Stimulated activated CD4-positive, alpha-beta T cell treated with anti-CD3 and anti-CD28 coated beads, Interleukin-12 subunit alpha, Interleukin-12 subunit beta, amount 100 ng/mL, for 48 hours (primary cell): Measurements from ENCODE around the gene PHF10.
"Not testable (repeated sequence)": the region's sequence is repeated elsewhere in the genome, so short reads cannot be mapped to it uniquely, and the experiment has no call there.

ENCODE experiments used
- DNase-seq, 3 donors: peaks; one replicate each; pipeline ENCODE4 v3.0.0-alpha.2; 2020; ENCODE audit warnings: low read depth in 2 of 3, low spot score in 1 of 3

PHF10 gene

DNA sequence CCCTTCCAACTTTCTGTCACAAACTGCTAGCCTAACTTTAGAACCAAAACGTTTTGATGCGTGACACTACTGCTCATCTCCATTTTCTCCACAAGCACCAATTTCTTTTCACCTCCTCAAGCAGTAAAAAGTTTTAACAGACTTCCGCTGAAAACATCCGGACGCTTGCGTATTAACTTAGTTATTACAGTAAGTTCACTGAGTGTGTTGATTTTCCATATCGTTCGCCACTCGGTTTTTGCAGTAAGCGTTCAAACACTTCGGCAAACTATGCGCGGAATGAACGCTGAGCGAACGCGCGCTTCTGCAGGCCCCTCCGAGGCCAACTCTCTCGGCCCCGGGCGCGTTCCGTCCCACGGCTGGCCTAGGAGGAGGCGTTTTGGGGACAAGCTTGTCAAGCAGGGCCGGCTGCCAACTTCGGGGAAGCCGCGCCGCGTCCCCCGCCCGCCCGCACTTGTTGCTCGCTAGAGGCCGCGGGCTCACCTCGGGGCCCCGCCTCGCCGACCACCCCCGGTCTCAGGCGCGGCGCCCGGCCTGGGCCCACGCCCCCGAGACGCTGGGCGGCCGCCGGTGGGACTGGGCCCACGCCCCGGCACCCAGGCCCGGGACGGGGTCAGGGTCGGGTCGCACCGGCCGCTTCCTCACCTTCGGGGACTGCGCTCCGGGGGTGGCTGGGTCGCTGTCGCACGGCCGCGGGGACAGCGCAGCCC is 945 bp downstream of the PHF10 start:
- peak; percentile 33 to 62 (median 43) for DNase-seq

DNA sequence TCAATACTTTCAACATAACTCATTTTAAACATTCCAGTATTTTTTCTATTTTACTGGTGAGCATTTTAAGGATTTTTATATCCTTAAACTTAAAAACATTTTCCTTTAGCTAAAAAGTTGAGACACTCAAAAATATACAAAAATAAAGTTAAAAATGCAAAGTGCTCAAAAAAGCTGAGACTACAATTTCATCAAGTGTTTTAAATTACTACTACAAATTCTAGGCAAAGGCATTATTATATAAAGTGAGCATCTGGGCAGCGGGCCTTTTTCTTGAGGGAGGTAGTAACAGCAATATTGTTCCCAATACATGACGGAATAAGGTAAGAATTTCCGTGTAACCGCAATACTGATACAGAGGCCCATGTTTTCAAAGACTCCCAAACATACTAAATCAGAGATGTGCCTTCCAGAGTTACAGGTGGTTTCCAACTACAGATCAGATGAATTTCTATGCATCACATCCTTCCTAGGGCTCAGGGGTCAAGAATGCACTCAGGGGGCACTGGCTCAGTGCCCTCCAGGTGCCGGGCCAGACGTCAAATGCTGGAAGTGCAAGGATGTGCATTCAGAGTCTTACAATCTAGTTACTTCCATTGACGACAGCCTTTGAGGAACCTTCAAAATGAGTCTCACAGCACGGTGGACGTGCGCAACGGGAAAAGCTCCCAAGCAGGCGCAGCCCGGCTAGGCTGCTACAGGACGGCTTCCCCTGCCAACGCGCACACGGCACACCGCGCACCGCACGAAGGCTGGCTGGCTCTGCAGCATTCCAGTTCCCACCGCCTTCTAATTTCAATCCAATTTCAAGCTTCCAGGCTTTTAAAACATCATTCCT is 1.7 kb downstream of the PHF10 start:
- DNase-seq, result peak in 1 of 3 donors; percentile 26

DNA sequence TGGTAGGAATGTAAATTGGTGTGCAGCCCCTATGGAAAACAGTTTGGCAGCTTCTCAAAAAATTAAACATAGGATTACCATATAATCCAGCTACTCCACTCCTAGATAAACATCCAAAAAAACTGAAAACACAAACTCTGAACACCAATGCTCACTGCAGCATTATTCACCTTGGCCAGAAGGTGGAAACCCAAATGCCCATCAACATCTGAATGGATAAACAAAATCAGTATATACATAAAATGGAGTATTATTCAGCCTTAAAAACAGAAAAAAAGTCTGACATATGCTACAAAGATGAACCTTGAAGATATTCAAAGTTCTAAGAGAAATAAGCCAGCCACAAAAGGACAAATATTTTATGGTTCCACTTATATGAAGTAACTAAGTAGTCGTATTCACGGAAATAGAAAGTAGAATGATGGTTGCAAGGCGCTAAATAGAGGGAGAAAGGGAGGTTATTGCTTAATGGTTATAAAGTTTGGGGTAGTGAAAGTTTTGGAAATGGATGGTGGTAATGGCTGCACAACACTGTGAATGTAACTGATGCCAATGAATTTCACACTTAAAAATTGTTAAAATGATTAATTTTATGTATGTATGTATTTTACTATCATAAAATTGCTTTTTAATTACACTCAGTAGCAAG is 4.0 kb downstream of the PHF10 start:
- no peak for DNase-seq

DNA sequence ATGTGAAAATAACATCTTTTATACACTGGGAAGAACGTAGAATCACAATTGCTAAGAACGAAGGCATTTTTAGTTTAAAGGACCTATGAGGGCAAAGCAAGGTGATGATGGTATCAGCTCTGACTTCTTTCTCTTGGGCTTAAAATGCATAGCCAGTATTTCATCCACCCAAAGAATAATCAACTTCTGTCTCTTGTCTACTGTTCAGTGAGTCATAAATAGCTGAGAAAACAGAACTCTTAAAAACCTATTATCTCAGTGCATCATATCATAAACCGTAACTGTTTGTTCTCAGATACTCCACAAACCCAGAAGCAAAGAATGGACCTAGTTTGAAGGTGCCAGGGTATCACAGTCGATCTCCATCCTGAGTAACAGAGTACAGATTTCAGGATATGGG is 5.2 kb downstream of the PHF10 start:
- DNase-seq, result no peak

DNA sequence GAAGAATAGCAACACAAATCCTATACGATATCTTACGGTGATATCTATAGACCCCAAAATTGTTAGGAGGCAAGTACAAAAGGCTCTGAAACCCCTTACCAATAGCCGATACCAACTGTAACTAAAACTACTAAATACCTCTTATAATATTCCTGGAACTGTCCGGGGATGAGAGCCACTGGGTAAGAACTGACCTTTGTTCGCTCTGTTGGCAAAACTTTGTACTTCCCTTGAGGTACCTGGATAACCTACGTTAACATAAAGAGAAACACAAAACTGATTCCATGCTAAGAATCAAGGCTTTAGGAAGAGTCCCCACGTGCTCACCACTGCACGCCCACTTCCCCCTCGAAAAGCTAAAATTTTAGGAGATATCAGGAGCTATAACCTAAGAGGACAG is 9.7 kb downstream of the PHF10 start:
- no peak for DNase-seq

DNA sequence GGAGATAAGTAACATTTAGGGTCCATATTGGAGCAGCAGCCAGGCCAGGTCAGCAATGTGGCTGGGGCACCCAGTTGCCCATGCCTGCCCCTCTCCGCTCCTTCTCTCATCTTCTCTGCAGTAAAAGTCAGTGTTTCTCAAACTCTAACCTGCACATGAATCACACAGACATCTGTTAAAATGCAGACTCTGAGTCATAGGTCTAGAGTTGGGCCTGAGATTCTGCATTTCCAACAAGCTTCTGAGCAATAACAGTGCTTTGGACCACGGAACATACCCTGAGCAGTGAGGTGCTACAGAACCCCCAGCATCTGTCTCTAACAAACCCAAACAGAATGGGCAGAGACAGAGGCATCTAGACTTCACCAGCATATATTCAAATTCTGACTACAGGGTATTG is 10.1 kb downstream of the PHF10 start:
- DNase-seq, result no peak

DNA sequence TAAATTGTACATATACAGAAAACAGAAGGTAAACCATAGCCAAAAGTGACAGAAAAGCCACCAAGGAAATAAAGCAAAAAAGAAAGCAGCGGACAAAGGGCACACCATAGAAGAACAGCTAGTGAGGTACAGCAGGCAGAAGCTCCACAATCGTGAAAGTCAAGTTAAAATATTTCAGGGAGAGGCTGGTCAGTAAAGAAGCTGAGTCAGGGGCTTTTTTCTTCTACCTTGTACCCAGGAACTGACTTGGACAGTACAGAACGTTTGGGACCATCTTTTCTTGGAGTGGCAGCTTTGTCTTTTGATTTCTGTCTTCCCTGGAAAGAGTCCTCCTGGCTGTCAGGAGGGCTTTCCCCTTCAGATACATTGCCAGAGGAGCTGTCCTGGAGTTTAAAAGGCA is 14.3 kb downstream of the PHF10 start:
- DNase-seq, result no peak

DNA sequence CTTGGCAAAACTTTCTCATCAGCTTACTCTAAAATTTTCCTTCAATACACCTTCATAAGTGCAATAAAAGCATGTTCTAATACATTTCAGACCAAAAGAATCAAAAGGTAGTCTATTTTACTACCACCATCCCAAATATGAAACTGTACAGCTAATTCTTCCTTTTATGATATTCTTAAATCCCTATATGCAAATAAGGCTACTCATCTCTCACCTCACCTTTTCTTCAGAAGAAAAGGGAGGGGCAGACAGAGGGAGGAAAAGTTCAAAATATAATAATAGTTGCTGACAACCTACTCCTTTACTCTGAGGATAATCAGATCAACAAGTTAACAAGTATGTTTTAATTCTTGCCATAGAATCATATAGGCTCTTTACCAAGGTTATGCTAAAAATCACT is 15.0 kb downstream of the PHF10 start:
- no peak for DNase-seq

DNA sequence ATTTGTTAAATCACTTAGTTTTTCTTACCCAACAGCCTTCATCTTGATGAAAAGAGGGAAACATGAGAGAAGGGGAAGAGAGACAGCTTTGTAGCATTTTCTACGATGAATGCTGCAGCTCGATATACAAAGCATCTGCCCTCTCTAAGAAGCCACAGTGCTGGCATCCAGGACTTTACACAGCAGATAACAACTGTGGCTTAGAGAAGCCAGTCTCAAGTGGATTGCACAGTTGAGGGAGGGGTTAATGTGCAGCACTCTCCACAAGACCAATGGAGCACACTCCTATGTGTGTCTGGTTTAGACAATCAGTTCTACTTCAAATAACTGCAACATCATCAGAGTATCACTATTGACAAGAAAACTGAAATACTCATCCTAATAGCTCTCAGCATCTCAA is 16.5 kb downstream of the PHF10 start:
- no peak for DNase-seq

DNA sequence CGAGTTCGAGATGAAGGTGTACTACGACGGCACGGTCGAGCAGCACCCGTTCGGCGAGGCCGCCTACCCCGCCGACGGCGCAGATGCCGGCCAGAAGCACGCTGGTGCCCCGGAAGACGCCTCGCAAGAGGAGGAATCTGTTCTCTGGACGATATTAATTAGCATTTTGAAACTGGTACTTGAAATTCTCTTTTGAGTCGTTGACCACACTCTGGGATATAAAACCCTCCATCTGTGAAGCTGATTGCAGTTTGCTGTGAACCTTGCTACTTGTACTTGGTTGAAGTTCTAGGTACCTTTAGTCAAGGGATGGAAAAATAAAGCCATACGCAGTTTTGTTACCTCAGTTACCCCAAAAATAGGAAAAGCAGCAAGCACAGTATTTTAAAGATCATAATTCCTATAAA is 21.5 kb downstream of the PHF10 start:
- no peak for DNase-seq

DNA sequence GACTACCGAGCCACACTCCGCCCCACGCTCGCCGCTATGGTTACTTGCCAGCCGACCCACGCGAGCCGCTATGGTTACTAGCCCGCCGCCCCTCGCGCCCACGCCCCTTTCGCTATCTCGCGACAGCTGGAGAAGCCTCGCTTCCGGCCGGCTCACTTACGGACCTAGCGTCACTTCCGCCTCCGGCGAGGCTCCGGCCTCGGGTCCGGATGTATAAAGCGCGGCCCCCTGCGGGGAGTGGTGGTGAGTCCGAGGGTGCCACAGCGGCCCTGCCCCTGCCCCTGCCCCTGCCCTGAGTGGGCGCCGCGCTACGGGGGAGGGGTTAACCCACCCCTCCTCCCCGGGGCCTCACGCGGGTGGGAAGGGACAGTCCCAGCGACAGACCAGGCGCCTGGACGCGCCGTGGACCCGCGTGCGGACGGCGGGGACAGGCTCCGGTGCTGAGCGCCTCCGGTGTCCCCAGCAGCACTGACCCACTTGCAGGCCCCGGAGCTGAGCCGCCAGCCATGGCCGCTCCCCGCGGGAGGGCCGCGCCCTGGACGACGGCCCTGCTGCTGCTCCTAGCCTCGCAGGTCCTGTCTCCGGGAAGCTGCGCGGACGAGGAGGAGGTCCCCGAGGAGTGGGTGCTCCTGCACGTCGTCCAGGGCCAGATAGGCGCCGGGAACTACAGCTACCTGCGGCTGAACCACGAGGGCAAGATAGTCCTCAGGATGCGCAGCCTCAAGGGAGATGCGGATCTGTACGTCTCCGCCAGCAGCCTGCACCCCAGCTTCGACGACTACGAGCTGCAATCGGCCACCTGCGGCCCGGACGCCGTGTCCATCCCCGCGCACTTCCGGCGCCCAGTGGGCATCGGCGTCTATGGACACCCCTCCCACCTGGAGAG is 22.1 kb downstream of the PHF10 start, which contains the start of the genes C6orf120 and WDR27:
TSS of gene C6orf120 (plus strand) at position 173 of the 886 bp plus-strand sequence. CDS start at position 507, 334 bp downstream.
TSS of gene WDR27 (minus strand) at position 76 of the 886 bp plus-strand sequence. CDS start 13,024 bp downstream, outside the sequence.
- DNase-seq, result peak; percentile 93 to 99 (median 96)

DNA sequence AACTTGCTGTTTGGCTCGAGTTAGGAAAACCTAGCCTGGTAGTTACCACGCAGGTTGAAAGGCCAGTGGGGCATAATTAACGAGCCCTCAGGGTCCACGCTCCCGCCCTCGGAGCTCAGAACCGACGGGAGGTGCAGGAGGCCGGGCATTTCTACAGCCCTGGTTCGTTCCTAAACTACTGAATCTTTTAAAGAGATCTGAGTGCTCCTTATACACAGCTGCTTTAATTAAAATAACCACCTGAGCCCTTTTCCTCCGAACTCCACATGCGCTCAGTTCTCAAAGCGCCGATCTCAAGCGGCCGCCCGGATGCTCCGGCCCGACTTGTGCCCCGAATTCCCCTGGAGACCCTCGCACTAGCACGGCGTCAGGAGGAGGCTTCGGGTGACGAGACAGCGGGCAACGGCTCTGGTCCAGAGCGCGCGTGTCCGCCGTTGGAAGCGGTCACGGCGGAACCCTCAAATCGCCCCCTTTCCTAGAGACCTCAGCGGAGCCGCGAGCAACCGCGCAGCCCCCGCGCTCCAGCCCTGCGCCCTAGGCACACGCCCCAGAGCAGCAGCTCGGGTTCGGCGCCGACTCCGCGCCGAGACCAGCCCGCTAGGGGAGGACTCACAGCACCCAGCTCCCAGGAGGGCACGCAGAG is 22.9 kb downstream of the PHF10 start:
- no peak for DNase-seq

DNA sequence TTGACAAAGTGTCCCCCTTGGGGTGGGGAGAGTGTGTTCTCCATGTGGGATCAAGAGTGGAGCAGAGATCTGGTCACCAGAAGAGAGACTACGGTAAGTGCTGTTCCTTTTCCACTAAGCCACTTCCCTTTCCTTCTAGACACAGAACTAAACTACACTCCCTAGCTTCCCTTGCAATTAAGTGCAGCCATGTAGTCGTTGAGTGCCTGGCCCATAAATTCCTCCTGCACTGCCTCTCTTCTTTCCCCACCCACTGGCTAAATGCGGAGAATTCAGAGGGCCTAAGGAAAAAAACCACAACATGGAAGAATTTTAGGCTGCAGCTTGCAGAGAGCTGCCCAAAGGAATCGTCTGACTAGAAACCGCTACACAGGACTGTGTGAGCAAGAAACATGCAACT is 24.0 kb downstream of the PHF10 start:
- no peak for DNase-seq

DNA sequence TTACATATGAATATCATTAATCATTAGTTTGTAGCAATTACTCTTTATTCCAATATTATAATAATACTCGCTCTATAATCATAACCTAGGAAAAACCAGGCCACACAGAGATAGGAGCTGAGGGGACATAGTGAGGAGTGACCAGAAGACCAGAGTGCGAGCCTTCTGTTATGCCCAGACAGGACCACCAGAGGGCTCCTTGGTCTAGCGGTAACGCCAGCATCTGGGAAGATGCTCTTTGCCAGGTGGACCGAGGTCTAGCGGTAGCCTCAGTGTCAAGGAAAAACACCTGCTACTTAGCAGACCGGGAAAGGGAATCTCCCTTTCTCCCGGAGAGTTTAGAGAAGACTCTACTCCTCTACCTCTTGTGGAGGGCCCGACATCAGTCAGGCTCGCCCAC is 27.2 kb downstream of the PHF10 start:
- not testable (repeated sequence) for DNase-seq

DNA sequence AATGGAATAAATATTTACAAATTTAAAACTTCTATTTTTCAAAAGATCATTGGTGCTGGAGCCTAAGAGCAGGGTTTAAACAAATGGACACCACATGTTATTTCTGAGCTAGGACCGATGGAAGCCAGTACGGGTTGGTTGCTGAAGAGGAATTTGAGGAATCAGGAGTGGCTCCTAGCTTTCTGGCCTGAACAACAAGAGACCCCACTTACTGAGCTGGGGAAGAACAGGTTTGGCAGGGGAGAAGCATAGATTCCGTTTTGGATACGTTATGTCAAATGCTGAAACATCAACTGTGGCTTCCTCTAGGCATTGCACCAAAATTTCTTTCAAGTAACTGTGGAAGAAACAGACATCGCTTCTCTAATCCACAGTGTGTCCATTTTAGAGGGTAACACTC is 29.2 kb downstream of the PHF10 start:
- no peak for DNase-seq

DNA sequence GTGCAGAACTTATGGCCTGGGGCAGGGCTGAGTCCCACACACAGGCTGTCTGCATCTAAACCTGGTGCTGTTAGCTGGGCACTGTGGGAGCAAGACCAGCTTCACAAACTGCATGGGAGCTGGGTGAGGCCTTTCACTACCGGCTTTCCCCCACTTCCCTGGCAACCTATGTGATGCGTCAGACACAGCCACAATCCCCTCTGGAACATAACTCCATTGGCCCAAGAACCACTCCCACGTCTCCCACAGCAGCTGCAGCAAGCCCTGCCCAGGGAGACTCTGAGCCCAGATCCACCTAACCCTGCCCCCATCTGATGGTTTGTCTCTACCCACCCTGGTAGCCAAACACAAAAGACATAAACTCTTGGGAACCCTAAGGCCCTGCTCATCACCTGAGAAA is 31.8 kb downstream of the PHF10 start:
- no peak for DNase-seq

DNA sequence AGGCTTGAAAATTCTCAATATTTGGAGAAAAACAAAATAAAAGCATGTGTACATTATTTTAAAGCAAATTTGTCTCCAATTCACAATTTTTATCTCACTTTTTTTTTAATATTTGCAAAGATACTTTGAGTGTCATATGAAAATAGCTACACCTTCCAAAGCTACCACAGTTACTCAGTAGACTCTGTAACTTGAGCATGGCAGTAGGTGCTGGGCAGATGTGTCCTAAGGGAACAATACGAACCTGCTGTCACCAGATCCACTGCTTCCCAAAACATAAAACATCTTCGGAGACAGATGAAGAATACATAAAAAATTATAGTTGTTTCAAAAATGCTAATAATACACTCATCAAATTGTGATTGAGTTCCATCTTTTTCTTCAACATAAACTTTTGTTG is 33.0 kb downstream of the PHF10 start:
- no peak for DNase-seq

DNA sequence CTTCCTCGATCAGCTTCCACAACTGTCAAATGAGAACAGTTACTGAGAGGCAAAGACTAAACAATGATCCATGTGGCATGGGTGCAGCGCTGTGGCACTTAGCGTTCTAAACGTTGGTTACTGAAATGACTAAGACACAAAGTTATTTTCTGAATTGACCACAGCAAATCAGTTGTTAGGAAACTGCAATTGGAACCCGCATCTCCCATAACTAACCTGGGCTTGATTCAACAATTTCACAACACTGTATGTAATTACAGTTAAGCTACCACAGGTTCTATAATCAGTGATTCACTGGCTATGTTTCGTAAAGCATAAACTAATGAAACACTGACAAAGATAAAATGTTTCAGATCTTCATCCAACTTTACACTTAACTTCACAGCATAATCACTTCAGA is 35.0 kb downstream of the PHF10 start:
- DNase-seq, result no peak

DNA sequence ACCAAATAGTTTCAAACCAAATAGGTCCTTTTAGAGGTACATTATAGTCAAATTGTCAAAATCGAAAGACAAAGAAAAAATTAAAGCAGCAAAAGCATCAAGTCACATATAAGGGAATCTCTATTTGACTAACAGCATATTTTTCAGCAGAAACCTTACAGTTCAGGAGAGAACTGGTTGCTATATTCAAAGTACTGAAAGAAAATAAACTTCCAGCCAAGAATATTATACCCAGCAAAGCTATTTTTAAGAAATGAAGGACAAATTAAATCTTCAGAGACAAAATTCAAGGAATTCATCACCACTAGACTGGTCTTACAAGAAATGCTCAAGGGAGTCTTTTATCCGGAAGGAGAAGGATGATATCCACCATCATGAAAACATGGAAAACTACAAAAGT is 38.4 kb downstream of the PHF10 start:
- no peak for DNase-seq

DNA sequence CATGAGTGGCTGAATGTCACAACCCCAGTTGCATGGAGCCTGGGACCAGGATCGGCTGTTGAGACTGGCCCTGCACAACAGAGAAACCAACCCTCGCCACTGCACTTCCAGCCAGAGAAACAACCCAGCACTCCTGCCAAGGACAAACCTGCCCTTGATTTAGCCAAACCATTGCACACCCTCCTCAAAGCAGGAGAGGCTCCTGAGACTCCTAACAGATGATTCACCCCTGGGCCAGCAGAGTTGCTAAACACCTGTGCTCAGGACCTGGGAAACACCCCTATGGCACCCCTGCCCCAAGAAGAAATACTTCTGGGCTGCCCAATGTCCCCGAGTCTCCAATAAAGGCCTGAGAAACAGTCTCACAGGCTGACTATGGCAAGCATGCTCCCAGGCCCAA is 40.2 kb downstream of the PHF10 start:
- no peak for DNase-seq
